H9 (cell line): Measurements from ENCODE around the gene EXOSC1. TPM values are rescaled to one million over a fixed set of nuclear protein-coding genes. Genes with fewer than 3 reads are reported as not detected.

Experiments used
- DNase-seq: peaks from one replicate; pipeline ENCODE4 v3.0.0-alpha.2; 2017
- H2AFZ ChIP-seq: one replicate; pipeline ENCODE4 v1.6.1; 2013; ENCODE audit warnings: mild to moderate bottlenecking, low read length, control low read depth, moderate library complexity
- H2AK5ac ChIP-seq: 2 replicates; pipeline ENCODE4 v1.6.1; 2013; ENCODE audit warnings: low read length, control low read depth, mixed read lengths; ENCODE audit not compliant: insufficient read length
- H2BK120ac ChIP-seq: one replicate; pipeline ENCODE4 v1.6.1; 2013; ENCODE audit warnings: low read depth, mild to moderate bottlenecking, low read length, control low read depth, inconsistent platforms; ENCODE audit not compliant: poor library complexity, severe bottlenecking
- H2BK12ac ChIP-seq: 2 replicates; pipeline ENCODE4 v1.6.1; 2013; ENCODE audit warnings: low read length, control low read depth, mixed read lengths, low read depth; ENCODE audit not compliant: insufficient read length
- H2BK15ac ChIP-seq: 2 replicates; pipeline ENCODE4 v1.6.1; 2013; ENCODE audit warnings: low read depth, low read length, control low read depth
- H2BK20ac ChIP-seq: one replicate; pipeline ENCODE4 v1.6.1; 2013; ENCODE audit warnings: low read depth, mild to moderate bottlenecking, low read length, control low read depth, inconsistent platforms; ENCODE audit not compliant: poor library complexity, severe bottlenecking
- H2BK5ac ChIP-seq: 2 replicates; pipeline ENCODE4 v1.6.1; 2013; ENCODE audit warnings: low read length, control low read depth, mixed read lengths; ENCODE audit not compliant: insufficient read length
- H3K14ac ChIP-seq: 2 replicates; pipeline ENCODE4 v1.6.1; 2013; ENCODE audit warnings: low read length, control low read depth; ENCODE audit not compliant: insufficient read depth
- H3K18ac ChIP-seq: 2 replicates; pipeline ENCODE4 v1.6.1; 2013; ENCODE audit warnings: low read depth, mild to moderate bottlenecking, mixed read lengths, low read length, control low read depth; ENCODE audit not compliant: insufficient read length
- H3K23ac ChIP-seq: 2 replicates; pipeline ENCODE4 v1.6.1; 2013; ENCODE audit warnings: low read length, control low read depth, mixed read lengths, low read depth; ENCODE audit not compliant: insufficient read length
- H3K23me2 ChIP-seq: 2 replicates; pipeline ENCODE4 v1.6.1; 2013; ENCODE audit warnings: low read depth, mild to moderate bottlenecking, mixed read lengths, low read length, control low read depth; ENCODE audit not compliant: insufficient read length, poor library complexity, severe bottlenecking
- H3K27ac ChIP-seq: 2 replicates; pipeline ENCODE4 v1.5.1; 2013; ENCODE audit warnings: low read length, control low read depth, mixed read lengths, low read depth; ENCODE audit not compliant: insufficient read length
- H3K27me3 ChIP-seq: 2 replicates; pipeline ENCODE4 v1.6.1; 2013; ENCODE audit warnings: low read length, control low read depth, inconsistent platforms; ENCODE audit not compliant: insufficient read depth
- H3K4ac ChIP-seq: 2 replicates; pipeline ENCODE4 v1.6.1; 2013; ENCODE audit warnings: low read depth, mild to moderate bottlenecking, control low read depth, inconsistent platforms, low read length, moderate library complexity
- H3K4me1 ChIP-seq: 2 replicates; pipeline ENCODE4 v1.6.1; 2013; ENCODE audit warnings: low read length, control low read depth, inconsistent platforms; ENCODE audit not compliant: insufficient read depth
- H3K4me2 ChIP-seq: 2 replicates; pipeline ENCODE4 v1.6.1; 2013; ENCODE audit warnings: low read length, control low read depth, mixed read lengths; ENCODE audit not compliant: insufficient read length, insufficient read depth
- H3K56ac ChIP-seq: 2 replicates; pipeline ENCODE4 v1.6.1; 2013; ENCODE audit warnings: low read depth, mild to moderate bottlenecking, mixed read lengths, low read length, control low read depth; ENCODE audit not compliant: insufficient read length
- H3K79me1 ChIP-seq: 2 replicates; pipeline ENCODE4 v1.6.1; 2013; ENCODE audit warnings: low read depth, mild to moderate bottlenecking, moderate library complexity, low read length, control low read depth, inconsistent platforms; ENCODE audit not compliant: insufficient read depth, poor library complexity, severe bottlenecking
- H3K79me2 ChIP-seq: 2 replicates; pipeline ENCODE4 v1.6.1; 2013; ENCODE audit warnings: low read length, control low read depth, inconsistent platforms; ENCODE audit not compliant: insufficient read depth
- H3K9ac ChIP-seq: 2 replicates; pipeline ENCODE4 v1.6.1; 2013; ENCODE audit warnings: low read length, control low read depth, mixed read lengths; ENCODE audit not compliant: insufficient read length; ENCODE audit errors: extremely low read depth
- H3K9me3 ChIP-seq: one replicate; pipeline ENCODE4 v1.6.1; 2013; ENCODE audit warnings: low read depth, low read length, inconsistent platforms; ENCODE audit not compliant: control insufficient read depth
- H3T11ph ChIP-seq: one replicate; pipeline ENCODE4 v1.6.1; 2013; ENCODE audit warnings: mild to moderate bottlenecking, low read length, control low read depth, inconsistent platforms
- H4K20me1 ChIP-seq: one replicate; pipeline ENCODE4 v1.6.1; 2013; ENCODE audit not compliant: control insufficient read depth, insufficient read length, insufficient read depth
- H4K5ac ChIP-seq: 2 replicates; pipeline ENCODE4 v1.6.1; 2013; ENCODE audit warnings: low read depth, mild to moderate bottlenecking, mixed read lengths, low read length, control low read depth; ENCODE audit not compliant: insufficient read length
- H4K8ac ChIP-seq: replicated peaks from 2 replicates; pipeline ENCODE4 v1.6.1; 2013; ENCODE audit warnings: low read length, control low read depth, mixed read lengths, low read depth; ENCODE audit not compliant: insufficient read length
- H4K91ac ChIP-seq: 2 replicates; pipeline ENCODE4 v1.6.1; 2013; ENCODE audit warnings: low read depth, mild to moderate bottlenecking, moderate library complexity, mixed read lengths, low read length, control low read depth; ENCODE audit not compliant: insufficient read length
- H3K27ac Mint-ChIP-seq, 3 experiments: 2 replicates in 2 of 3; 3 replicates in 1 of 3; pipeline ENCODE4 v1.8.0; 2020 to 2021; ENCODE audit warnings: mixed read lengths in 3 of 3, mild to moderate bottlenecking in 1 of 3, moderate library complexity in 1 of 3
- H3K27me3 Mint-ChIP-seq: 2 replicates; pipeline ENCODE4 v1.8.0; 2021; ENCODE audit warnings: low read depth, mild to moderate bottlenecking, moderate library complexity, mixed read lengths
- H3K36me3 Mint-ChIP-seq, 3 experiments: 2 replicates in 2 of 3; 3 replicates in 1 of 3; pipeline ENCODE4 v1.8.0; 2020 to 2021; ENCODE audit warnings: low read depth in 3 of 3, mixed read lengths in 3 of 3; ENCODE audit not compliant: insufficient read depth in 1 of 3
- H3K4me1 Mint-ChIP-seq, 2 experiments: 2 replicates each; pipeline ENCODE4 v1.8.0; 2020; ENCODE audit warnings: mixed read lengths in 2 of 2
- H3K4me3 Mint-ChIP-seq, 2 experiments: 2 replicates in 1 of 2; 3 replicates in 1 of 2; pipeline ENCODE4 v1.8.0; 2020 to 2021; ENCODE audit warnings: mild to moderate bottlenecking in 2 of 2, mixed read lengths in 2 of 2, moderate library complexity in 1 of 2
- H3K9me3 Mint-ChIP-seq, 2 experiments: 2 replicates in 1 of 2; 3 replicates in 1 of 2; pipeline ENCODE4 v1.8.0; 2020; ENCODE audit warnings: mild to moderate bottlenecking in 2 of 2, mixed read lengths in 2 of 2, moderate library complexity in 1 of 2
- WGBS: extraction: QIAGEN DNeasy Blood & Tissue Kit; methylation state at CpG from one replicate; pipeline ENCODE4 v1.1.7; 2013; ENCODE audit warnings: missing lambda C conversion rate, low lambda C conversion rate, mixed read lengths; ENCODE audit not compliant: insufficient read length; ENCODE audit errors: extremely low coverage; 5-methylcytosine and 5-hydroxymethylcytosine counted together
- total RNA-seq: library from RNA; stranded (reverse); gene quantifications from 2 replicates; pipeline ENCODE4 v1.2.1, GENCODE V29; 2021
- TF ChIP-seq, protein P1 (sequence below): fragments of 200-600 bp; sonication (generic); conservative IDR thresholded peaks from 3 replicates; pipeline ENCODE4 v1.8.0; 2021; ENCODE audit warnings: antibody characterized with exemption, mild to moderate bottlenecking

The EXOSC1 gene
- total RNA-seq, 1 experiment from 2014 or later, result 66.4 TPM

DNA sequence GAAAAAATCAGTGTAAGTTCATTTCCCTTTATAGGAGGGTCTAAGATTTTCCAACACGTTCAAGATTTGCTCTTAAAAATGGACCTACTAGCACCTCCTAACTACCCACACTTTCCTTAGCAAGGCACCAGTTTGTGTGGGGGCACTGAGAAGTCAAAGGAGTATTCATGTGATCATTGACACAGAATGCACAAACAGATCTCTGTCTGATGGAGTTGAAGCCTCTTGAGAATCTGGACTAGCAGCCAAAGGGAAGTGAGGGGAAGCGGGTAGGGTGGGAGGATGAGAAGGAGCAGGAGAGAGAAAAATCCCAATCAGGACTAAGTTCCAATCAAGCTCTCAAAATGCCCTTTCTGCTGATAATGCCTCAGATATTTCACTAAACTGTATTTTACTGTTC is 48.3 kb upstream of the EXOSC1 start:
- Histone ChIP-seq H3K27me3 (no peaks in the 10 kb centered on the region), H3K9ac (no peak overlapping the region), H3K14ac (no peak overlapping the region), H3K56ac (no peak overlapping the region), H2BK20ac (no peak overlapping the region), H3K27ac (no peak overlapping the region), H2BK15ac (no peak overlapping the region), H3K79me2 (peaks cover 39% of the 10 kb centered on the region; the same call in 1 of the 2 replicates), H3K23ac (no peak overlapping the region), H3K4me1 (peaks cover 6% of the 10 kb centered on the region; the same call in 1 of the 2 replicates), H3K18ac (no peak overlapping the region), H4K20me1 (no peaks in the 10 kb centered on the region), H3K9me3 (no peaks in the 10 kb centered on the region), H4K8ac (no peak overlapping the region), H4K91ac (no peak overlapping the region), H3K4ac (no peak overlapping the region), H2AFZ (no peak overlapping the region), H2AK5ac (no peak overlapping the region), H3T11ph (no peak overlapping the region), H2BK120ac (no peak overlapping the region), H2BK5ac (no peak overlapping the region), H3K23me2 (peaks cover 7% of the 10 kb centered on the region), H2BK12ac (no peak overlapping the region), H3K4me2 (no peak overlapping the region), H3K79me1 (peaks cover 7% of the 10 kb centered on the region), H4K5ac (no peak overlapping the region)
- peaks cover 0 to 6% (median 4%) of the 10 kb centered on the region in 3 experiments; a peak in 5 of 7 replicates for H3K36me3 Mint-ChIP-seq
- WGBS, result no CpG with 5 or more reads among the region's 2 CpGs
- no peak for DNase-seq
- H3K27ac Mint-ChIP-seq, result 0 out of 7 replicates have a peak overlapping the region, but pooled peaks of 1 of the 3 experiments have one; percentile 24
- H3K27me3 Mint-ChIP-seq, result no peaks in the 10 kb centered on the region; the same call in 1 of the 2 replicates
- TF ChIP-seq, protein P1, sequence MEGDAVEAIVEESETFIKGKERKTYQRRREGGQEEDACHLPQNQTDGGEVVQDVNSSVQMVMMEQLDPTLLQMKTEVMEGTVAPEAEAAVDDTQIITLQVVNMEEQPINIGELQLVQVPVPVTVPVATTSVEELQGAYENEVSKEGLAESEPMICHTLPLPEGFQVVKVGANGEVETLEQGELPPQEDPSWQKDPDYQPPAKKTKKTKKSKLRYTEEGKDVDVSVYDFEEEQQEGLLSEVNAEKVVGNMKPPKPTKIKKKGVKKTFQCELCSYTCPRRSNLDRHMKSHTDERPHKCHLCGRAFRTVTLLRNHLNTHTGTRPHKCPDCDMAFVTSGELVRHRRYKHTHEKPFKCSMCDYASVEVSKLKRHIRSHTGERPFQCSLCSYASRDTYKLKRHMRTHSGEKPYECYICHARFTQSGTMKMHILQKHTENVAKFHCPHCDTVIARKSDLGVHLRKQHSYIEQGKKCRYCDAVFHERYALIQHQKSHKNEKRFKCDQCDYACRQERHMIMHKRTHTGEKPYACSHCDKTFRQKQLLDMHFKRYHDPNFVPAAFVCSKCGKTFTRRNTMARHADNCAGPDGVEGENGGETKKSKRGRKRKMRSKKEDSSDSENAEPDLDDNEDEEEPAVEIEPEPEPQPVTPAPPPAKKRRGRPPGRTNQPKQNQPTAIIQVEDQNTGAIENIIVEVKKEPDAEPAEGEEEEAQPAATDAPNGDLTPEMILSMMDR, result no peak
- peaks cover 41 to 44% of the 10 kb centered on the region in 2 experiments for H3K4me1 Mint-ChIP-seq
- H3K4me3 Mint-ChIP-seq, result no peak overlapping the region
- H3K9me3 Mint-ChIP-seq, result no peaks in the 10 kb centered on the region
